HG02623 (cell line): Measurements from ENCODE around the gene RUSC2.

Experiments used
- ATAC-seq: cut with Tn5 transposase; IDR thresholded peaks from one replicate; pipeline ENCODE4 v1.9.1; 2021; ENCODE audit warnings: moderate library complexity; ENCODE audit not compliant: unreplicated experiment

RUSC2 gene

DNA sequence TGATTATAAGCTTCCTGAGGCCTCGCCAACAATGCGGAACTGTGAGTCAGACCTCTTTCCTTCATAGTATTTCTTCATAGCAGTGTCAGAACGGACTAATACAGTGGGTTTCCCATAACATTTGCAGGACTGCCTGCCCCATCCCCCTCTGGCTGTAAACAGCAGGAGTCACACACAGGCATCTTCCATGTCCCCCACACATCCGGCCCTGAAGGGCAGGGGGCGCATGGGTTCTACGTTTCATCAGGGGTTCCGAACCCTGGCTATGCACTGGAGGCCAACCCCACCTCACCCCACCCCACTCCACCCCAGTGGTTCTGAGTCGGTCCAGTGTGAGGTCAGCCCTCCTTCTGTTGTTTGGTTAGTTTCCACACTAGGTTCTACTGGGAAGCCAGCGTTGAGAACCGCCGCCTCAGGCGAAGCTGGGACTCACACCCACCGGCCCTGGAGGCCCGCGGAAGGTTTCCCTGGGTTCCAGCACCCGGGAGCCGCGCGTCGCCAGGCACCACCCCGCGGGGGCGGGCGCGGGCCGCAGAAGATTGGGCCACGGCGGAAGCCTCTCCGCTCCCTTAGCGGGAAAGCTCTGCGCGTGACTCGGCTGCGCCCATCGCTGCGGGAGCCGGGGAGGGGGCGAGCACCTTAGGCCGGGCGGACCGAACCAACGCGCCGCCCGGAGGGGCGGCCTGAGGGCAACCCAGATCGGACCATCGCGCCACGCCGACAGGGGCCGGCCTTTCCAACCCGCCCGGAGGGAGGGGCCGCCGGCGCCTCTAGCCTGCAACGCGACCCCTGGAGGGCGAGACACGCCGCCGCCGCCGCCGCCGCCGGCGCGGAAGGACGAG lies at the start of gene RUSC2:
TSS of gene RUSC2 (plus strand) at position 799 of the 842 bp plus-strand sequence. CDS start 56,411 bp downstream, outside the sequence.
- peak; percentile 56 for ATAC-seq

- ATAC-seq, result no peak
These were observed 43.9 kb upstream of the RUSC2 start for GRCh38 chr9:35446012-35446411.

DNA sequence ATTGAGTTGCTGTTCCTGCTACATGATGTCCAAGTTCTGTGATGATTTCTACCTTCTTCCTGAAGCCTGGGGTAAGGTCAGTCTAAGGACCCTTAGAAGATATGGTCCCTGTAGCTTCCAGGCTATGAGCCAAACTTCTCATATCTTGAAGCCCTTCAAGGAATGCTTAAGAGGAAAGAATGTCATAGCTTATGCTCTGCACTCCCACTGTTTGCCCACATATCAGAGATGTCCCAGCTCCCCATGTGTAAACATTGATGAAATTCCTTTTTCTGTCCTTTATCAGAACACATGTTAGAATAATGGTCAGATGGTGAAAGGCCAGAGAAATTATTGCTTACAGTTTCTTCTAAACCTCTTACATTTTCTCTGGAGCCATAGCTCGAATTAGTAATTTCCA lies 41.4 kb upstream of the RUSC2 start:
- ATAC-seq, result no peak

DNA sequence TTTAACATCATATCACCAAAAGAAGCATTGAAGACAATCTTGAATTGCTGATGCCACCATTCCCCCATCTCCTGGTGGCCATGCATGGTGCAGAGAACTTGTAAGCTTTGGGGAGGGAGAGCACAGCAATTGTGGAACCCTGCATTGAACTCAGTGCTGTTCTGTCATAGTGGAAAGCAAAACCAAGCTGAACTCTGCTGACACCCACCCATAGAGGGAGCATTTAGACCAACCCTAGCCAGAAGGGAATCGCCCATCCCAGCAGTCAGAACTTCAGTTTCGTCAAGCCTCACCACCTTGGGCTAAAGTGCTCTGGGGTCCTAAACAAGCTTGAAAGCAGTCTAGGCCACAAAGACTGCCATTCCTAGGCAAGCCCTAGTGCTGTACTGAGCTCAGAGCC lies 37.4 kb upstream of the RUSC2 start:
- no peak for ATAC-seq

DNA sequence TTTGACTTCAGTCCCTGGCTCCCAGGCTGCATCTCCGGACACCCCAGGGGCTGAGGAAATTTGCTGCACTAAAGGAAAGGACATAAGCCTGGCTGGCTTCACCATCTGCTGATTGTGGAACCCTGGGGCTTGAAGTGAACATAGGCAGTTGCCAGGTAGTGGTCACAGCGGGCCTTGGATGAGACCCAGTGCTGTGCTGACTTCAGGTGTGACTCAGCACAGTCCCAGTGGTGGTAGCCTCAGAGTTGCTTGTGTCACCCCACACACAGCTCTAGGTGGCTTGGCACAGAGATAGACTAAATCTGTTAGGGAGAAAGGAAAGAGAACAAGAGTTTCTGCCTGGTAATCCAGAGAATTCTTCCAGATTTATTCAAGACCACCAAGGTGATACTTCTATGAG lies 36.1 kb upstream of the RUSC2 start:
- no peak for ATAC-seq

GRCh38 chr9:35464141-35465025 lies 25.5 kb upstream of the RUSC2 start:
- ATAC-seq, result no peak

DNA sequence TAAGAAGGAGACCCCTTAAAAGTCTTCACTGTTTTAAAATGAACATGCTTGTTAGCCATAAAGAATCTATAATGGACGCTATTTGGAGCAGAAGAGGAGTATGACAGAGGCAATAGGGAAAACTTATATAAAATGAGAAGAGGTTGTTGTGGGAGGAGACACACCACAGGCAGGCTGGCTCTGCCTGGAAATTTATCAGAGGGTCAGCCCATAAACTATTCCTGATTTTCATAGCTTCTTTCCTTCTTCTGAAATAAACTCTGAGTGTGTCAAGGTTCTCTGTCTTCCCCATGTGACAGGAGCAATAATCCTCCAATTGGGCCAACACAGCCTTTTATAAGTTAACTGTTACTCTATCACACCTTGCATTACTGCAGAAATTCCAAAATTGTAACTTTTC lies 19.6 kb upstream of the RUSC2 start:
- ATAC-seq, result no peak

DNA sequence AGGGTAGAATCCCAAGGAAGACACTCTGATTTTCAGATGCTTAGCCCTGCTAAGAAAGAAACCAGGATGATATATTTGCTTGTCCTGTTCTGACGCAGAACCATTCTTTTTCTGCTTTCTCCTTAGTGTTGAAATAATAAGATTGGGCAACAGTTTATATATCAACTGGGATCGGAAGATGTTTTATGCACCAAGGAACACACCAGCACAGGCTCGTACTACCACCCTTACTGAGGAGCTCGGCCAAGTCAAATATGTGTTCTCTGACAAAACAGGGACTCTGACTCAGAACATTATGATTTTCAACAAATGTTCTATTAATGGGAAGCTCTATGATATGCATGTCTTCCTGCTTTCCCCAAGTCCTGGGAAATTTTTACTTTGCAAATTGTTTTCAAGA lies 19.0 kb upstream of the RUSC2 start:
- no peak for ATAC-seq

DNA sequence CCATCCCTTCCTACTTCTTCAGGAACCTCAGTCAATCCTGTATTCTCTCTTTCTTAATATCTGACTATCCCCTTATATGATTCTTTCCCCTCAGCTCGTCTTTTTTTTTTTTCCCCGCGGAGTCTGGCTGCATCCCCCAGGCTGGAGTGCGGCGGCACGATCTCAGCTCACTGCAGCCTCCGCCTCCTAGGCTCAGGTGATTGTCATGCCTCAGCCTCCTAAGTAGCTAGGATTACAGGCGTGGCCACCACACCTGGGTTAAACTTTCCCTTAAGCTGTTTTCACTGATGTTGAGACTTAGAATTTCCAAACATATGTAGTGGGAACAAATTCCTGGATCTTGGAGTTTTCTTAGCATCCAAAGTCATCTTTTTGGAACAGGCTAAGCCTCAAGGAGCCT lies 13.3 kb upstream of the RUSC2 start:
- ATAC-seq, result no peak

DNA sequence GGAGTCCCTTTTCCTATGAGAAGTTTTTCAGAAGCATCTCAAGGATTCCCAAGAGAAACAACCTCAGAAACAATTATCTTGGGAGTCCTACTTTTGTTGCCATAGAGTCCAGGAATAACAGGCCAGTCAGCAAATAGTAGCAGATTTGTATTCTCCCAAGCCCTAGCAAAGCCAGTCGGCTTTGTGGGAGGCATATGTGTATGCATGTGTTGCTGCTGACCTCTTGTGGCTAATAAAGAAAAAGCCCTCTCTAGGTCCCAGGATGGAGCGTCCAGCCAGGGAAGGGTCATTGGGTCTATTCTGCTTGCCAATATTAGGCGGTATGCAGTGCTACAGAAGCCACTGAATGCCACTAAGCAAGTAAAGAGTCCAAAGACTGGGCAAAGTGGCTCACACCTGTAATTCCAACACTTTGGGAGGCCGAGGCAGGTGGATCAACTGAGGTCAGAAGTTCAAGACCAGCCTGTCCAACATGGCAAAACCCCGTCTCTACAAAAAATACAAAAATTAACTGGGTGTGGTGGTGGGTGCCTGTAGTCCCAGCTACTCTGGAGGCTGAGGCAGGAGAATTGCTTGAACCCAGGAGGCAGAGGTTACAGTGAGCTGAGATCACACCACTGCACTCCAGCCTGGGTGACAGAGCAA lies 12.6 kb upstream of the RUSC2 start:
- ATAC-seq, result peak; percentile 47

DNA sequence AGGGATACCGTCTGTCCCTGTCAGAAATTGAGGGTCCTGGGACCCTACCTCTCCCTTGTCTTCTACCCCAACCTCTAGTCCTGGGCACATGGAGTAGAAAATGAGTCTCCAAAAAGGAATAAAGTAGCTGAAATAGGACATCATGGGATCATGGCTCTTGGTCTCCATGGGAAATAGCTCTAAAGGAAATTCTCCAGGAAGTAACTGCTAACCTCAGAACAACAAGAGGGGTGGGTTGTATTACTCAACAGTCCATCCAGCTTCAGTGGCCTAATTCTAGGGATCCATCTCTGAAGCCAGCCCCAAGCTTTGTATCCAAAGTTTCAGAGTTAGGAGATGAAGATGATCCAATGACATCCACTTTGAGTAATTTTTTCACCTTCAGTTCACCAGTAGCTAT lies 11.0 kb upstream of the RUSC2 start:
- no peak for ATAC-seq

DNA sequence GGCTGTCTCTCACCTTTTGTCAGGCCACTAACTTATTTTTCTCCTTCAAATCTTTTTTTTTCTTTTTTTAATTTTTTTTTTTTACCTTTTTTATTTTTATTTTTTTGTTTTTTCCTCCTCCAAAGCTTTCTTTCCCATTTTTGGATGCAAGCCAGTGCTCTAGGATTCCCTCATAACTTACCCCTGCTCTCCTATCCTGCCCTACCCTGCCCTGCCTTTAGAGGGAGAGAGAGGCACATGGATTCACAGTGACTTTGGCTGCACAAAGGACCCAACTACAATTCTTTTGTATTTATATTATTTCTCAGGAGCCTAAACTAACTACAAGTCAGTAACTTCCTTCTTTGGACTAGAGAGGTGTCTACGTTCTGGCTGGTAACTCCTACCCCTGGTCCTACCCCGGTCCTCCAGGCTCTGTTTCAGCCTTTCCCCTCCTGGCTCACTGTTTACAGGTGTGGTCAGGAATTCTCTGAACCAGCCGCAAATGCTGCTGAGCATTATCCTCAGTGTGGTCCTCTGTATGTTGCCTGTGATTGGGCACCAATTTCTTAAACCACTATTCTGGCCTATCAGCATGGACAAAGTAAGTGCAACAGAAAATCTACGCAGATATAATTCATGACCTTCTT lies 8.4 kb upstream of the RUSC2 start:
- no peak for ATAC-seq

GRCh38 chr9:35482071-35482470 lies 7.8 kb upstream of the RUSC2 start:
- ATAC-seq, result no peak

- no peak for ATAC-seq
These were observed 5.5 kb upstream of the RUSC2 start for GRCh38 chr9:35484406-35484805.

DNA sequence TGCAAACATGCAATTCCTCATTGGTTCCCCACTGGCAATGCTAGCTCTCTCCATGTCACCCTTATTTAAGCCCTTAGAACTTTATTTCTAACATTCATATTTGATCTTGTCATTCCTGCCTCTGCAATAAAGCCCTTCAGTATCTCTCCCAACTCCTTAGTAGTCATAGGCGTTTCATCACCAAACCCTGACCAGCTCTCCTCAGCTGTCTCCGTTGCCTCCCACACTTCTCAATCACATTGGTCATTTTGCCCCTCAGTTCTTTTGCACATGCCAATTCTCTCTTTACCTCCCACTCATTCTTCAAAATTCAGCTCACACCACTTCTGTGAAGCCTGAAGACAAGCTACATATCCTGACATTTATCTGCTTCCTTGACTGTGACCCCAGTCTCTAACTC lies 2.8 kb upstream of the RUSC2 start:
- ATAC-seq, result no peak

DNA sequence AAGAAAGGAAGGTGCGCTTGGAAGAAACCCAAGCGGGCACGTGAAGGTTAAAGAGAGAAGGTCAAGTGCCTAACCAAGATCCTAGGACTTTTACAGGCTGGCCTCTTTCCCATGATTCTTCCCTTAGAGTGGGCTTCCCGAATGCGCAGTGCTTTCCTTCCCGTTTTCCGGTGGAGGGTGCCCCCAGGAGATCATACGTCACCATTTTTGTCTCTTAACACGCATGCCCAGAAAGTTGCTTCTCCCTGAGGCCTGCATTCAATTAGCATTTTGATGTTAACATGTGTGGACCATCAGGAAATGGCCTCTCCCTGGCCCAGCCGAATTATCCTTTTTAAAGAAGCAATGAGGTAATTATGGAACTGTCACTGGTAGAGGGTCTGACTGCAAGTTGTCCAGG lies 1.9 kb upstream of the RUSC2 start:
- ATAC-seq, result no peak

DNA sequence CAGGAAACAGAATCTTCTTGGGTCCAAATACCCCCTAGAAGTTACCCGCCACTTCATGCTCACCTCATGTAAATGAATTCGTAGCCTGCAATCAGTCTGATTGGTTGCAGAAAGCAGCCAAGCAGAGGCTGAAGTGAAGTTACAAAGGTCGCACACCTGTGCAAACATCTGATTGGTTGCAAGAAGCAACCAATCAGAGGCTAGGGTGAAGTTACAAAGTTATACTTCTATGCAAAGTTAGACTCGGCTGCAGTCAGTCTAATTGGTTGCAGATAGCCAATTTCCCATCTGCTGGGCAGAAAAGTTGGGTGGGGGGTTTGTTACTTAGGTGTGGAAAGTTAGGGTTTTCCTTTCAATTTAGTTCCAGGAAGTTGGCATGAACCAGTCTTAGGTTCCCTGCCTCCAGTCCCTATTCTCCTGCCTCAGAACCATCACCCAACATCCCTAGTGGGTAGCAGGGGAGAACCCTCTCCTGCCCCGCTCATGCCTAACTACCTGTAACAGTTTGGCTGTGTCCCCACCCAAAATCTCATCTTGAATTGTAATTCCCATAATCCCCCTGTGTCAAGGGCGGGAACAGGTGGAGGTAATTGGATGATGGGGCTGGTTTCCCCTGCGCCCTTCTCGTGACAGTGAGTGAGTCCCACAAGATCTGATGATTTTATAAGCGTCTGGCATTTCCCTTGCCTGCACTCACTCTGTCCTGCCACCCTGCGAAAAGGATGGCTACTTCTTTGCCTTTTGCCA lies 1.2 kb upstream of the RUSC2 start:
- no peak for ATAC-seq

- no peak for ATAC-seq
These were observed 421 bp downstream of the RUSC2 start for GRCh38 chr9:35490155-35490909.

DNA sequence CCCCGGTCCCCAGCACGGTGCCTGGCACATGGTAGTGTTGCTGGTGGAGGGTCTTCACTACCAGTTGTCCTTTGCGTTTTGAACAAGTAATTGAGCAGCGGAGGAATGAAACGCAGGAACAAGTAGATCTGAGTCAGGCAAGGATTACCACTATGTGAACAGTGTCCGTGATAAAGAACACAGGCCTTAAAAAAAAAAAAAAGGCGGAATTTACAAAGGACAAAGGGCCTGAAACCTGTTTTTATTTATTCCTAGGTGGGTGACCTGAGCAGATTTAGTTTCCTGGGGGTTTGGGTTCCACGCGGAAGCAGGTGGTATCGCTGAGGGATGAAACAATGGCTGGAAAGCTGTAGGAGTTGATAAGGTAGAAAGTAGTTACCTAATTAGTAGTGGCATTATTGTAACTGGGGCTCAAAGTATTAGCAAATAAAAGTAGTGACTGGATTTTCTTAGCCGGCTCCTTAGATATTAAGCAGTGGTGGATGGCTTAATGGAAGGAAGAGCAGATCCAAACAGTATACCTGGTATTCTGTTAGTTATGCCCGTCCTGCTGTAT lies 1.1 kb downstream of the RUSC2 start:
- ATAC-seq, result no peak
